ENCODE measurements around the gene MELTF. TPM values are rescaled to one million over a fixed set of nuclear protein-coding genes. Genes with fewer than 3 reads are reported as not detected.

Gene MELTF
- total and polyA plus RNA-seq, 9 of the 15 experiments (the other 6 are each of a cell fraction or from before 2014, with no cell fraction given), result 0.35 to 10.5 (median 4.5) TPM

GRCh38 chr3:197019535-197019934 is 10.1 kb downstream of the MELTF start:
- no peak overlapping the region for H3K4me2 ChIP-seq (ENCODE audit: insufficient read depth, low read length)
- H3K27ac ChIP-seq (ENCODE audit: extremely low read depth, low read depth, low read length), result no peak overlapping the region
- intact Hi-C loops (cut with micrococcal nuclease), result no loop called here
- TF ChIP-seq SMC3 (conservative IDR thresholded peaks at IDR 0.05; ENCODE audit: insufficient read depth, low read depth, low read length) (no peak), ZNF318 (IDR thresholded peaks at IDR 0.05; ENCODE audit: borderline replicate concordance in 1 of 2, low read depth in 1 of 2) (no peak), GTF2F1 (IDR thresholded peaks at IDR 0.05; ENCODE audit: low read depth, low read length) (no peak), NR1H2 (CRISPR knock-in tag; IDR thresholded peaks at IDR 0.05) (no peak), ETV5 (CRISPR knock-in tag; IDR thresholded peaks at IDR 0.05; ENCODE audit: low read depth) (no peak), ZNF175 (CRISPR knock-in tag; IDR thresholded peaks at IDR 0.05; ENCODE audit: low read depth) (no peak), XRCC3 (IDR thresholded peaks at IDR 0.05) (no peak), ZC3H4 (CRISPR knock-in tag; IDR thresholded peaks at IDR 0.05; ENCODE audit: borderline replicate concordance) (no peak), ZNF408 (CRISPR knock-in tag; IDR thresholded peaks at IDR 0.05; ENCODE audit: low read depth) (no peak), GATAD2A (IDR thresholded peaks at IDR 0.05) (no peak), KDM2B (CRISPR knock-in tag; IDR thresholded peaks at IDR 0.05) (no peak)
- in situ Hi-C loops (cut with MboI), result no loop called here
- H3K9me3 ChIP-seq (replicated peaks; ENCODE audit: control insufficient read depth, insufficient read depth, low read depth, low read length), result no peaks in the 10 kb centered on the region
- no peak for FAIRE-seq
- WGBS (ENCODE audit: insufficient coverage, low coverage, missing lambda C conversion rate), result 30% methylated on average over 12 of the region's 13 CpGs
- no peak for ATAC-seq
- no peaks in the 10 kb centered on the region for H3K79me2 ChIP-seq (ENCODE audit: control insufficient read depth, insufficient read depth, low read length)
- H3K9ac ChIP-seq (ENCODE audit: insufficient read depth in 1 of 2, low read depth in 2 of 2, low read length in 2 of 2), result no peak overlapping the region
- peaks cover 8% of the 10 kb centered on the region; the same call in 1 of the 2 replicates for H4K20me1 ChIP-seq (replicated peaks; ENCODE audit: control insufficient read depth, insufficient read depth, low read length)
- H2AFZ ChIP-seq (ENCODE audit: low read depth, low read length), result no peak overlapping the region
- peaks cover 10 to 53% of the 10 kb centered on the region in 2 experiments; a peak in 4 of 5 replicates for H3K4me1 ChIP-seq (replicated peaks in 1 of 2; ENCODE audit: control insufficient read depth in 2 of 2, insufficient read depth in 2 of 2, low read length in 2 of 2)
- no peak overlapping the region for H3K4me3 ChIP-seq
- peaks cover 11% of the 10 kb centered on the region in 2 experiments; a peak in 4 of 5 replicates for H3K27me3 ChIP-seq (ENCODE audit: control insufficient read depth in 2 of 2, insufficient read depth in 2 of 2, low read length in 2 of 2)
- no peak for DNase-seq (ENCODE audit: extremely low read depth in 1 of 4, low spot score in 3 of 4)
- CTCF ChIA-PET (ENCODE audit: low intra/inter-chr PET ratio), result no interaction called here
- peaks cover 3% of the 10 kb centered on the region for H3K9me1 ChIP-seq (ENCODE audit: control insufficient read depth, insufficient read depth, low read length)
- H3K36me3 ChIP-seq (ENCODE audit: control insufficient read depth, insufficient read depth, low read length), result no peaks in the 10 kb centered on the region
- POLR2A ChIA-PET, result no interaction called here
- BruUV-seq (replicated peaks), result no TSS peak

Data from K562 (cell line).